HG02678 (cell line): ENCODE results near the gene FAM171A1.

ENCODE experiments used
- ATAC-seq: cut with Tn5 transposase; IDR thresholded peaks from one replicate; pipeline ENCODE4 v1.9.1; 2021; ENCODE audit warnings: mild to moderate bottlenecking, moderate library complexity; ENCODE audit not compliant: unreplicated experiment

Gene FAM171A1

GRCh38 chr10:15253951-15254807 lies 116.9 kb downstream of the FAM171A1 start:
- ATAC-seq: peak; percentile 29

- no peak for ATAC-seq
These were observed 118.7 kb downstream of the FAM171A1 start for GRCh38 chr10:15252396-15252795.

- no peak for ATAC-seq
These were observed 119.2 kb downstream of the FAM171A1 start for GRCh38 chr10:15251791-15252380.

- no peak for ATAC-seq
These were observed 125.6 kb downstream of the FAM171A1 start for GRCh38 chr10:15245530-15245929.

DNA sequence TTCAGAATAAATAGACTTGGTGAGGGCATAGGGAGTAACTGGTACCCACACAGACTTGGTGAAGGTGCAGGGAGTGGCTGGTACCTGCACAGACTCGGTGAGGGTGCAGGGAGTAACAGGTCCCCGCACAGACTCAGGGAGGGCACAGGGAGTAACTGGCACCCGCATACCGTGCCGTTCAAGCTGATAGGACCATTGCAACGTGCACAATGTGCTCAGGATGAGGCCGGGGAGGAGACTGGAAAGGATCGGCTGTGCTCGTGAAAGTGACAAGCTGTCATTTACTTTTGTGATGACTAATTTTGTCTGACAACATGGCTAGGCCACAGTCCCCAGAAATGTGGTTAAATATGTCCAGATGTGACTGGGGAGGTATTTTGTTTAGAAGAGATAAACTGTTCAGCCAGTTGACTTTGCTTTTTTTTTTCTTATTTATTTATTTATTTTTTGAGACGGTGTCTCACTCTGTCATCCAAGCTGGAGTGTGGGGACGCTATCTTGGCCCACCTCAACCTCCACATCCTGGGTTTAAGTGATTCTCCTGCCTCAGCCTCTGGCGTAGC lies 126.4 kb downstream of the FAM171A1 start:
- ATAC-seq: no peak

- ATAC-seq: no peak
These were observed 128.7 kb downstream of the FAM171A1 start for GRCh38 chr10:15242261-15242840.

DNA sequence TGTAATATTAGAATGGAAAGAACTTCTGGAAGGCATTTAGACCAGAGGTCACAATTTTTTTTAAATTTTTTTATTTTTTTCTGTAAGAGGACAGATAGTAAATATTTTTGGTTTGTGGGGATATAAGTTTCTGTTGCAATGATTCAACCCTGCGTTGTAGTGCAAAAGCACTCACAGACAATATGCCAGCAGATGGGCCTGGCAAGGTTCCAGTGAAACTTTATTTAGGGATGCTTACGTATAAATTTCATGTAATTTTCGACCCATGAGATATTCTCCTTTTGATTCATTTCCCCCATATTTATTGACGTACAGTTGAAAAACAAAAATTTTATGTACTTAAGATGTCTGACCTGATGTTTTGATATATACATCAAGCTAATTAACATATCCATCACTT lies 129.8 kb downstream of the FAM171A1 start:
- no peak for ATAC-seq

GRCh38 chr10:15238555-15239335 lies 132.3 kb downstream of the FAM171A1 start:
- ATAC-seq: no peak

GRCh38 chr10:15237351-15237750 lies 133.7 kb downstream of the FAM171A1 start:
- ATAC-seq: no peak

DNA sequence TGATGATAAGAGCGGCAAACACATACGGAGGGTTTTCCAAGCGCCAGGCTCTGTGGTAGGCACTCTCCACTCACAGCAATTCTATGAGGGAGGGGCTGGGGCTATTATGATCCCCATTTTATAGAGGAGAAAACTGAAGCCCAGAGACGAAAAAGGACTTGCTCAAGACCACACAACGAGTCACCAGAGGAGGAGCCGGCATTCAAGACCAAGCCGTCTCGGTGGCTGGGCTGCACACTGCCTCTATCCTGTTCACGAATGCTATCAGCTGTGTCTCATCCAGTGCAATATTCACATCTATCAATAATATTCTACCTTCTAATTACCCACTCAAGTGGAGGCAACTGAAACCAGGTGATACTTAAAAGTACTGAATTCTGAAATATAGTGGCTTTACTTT lies 134.7 kb downstream of the FAM171A1 start:
- no peak for ATAC-seq

DNA sequence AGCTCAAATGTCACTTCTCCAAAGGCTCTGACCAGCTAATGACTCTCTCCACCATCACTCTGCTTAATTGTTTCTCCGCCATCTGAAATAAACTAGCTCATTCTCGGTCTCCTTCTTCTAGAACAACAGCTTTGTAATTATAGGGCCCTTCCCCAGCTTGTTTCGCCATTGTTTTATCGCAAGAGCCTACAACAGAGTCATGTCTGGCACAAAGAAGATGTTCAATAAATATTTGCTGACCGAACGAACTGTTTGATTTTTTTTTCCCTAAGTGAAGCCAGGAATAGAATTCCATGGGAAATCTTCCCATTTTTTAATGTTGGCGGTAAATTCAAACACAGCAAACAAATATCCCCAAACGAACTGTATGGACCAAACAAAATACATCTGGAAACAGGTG lies 138.8 kb downstream of the FAM171A1 start:
- ATAC-seq: no peak

DNA sequence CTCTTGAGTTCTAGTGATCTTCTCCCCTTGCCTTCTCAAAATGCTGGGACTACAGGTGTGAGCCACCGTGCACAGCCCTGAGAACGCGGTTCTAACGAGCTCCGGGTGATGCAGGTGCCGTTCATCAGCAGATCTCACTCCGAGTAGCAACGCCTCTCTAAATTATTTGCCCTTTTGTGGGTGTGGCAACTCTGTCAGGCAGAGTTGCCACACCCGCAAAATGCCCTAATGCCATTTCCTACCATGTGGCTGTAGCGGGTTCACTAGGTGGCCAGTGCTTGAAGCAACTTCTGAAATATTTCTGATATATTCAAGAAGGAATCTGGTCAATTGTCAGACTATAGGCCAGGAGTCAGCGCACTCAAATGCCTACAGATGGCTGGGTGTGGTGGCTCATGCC lies 139.7 kb downstream of the FAM171A1 start:
- ATAC-seq: no peak

GRCh38 chr10:15230257-15230656 lies 140.8 kb downstream of the FAM171A1 start:
- ATAC-seq: no peak

GRCh38 chr10:15229268-15229667 lies 141.8 kb downstream of the FAM171A1 start:
- ATAC-seq: no peak

DNA sequence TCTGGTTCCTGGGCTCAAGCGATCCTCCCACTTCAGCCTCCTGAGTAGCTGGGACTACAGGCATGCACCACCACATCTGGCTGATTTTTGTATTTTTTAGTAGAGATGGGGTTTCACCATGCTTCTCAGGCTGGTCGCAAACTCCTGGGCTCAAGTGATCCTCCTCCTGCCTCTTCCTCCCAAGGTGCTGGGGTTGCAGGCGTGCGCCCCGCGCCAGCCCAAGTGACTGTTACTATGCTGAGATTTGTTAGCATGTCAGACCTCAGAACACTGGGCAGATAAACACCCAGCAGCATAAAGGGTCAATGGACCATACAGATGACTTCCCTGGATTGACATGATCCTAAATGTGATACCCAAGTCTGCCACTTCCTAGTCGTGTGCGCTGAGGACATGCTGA lies 142.7 kb downstream of the FAM171A1 start:
- ATAC-seq: no peak

- ATAC-seq: no peak
These were observed 143.3 kb downstream of the FAM171A1 start for GRCh38 chr10:15227611-15228372.

GRCh38 chr10:15225511-15225910 lies 145.6 kb downstream of the FAM171A1 start:
- ATAC-seq: no peak

GRCh38 chr10:15224948-15225347 lies 146.1 kb downstream of the FAM171A1 start:
- ATAC-seq: no peak

DNA sequence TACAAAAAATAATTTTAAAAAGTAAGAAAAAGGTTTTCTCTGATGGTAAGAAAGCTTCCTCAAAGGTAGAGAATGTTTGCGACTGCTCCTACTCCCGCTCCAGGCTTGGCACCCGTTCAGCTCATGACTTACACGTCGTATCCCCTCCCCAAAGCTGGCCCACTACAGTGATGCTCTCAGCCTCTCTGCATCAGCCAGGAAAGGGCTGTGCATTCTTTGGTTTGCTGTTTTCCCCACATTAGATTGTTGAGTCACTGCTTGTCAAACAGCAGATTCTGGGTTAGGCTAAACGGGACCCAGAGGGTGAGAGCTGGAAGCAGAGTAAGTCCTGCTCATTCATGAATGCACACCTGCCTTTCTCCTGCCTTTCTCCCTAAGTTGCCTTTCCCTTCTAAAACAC lies 147.9 kb downstream of the FAM171A1 start:
- no peak for ATAC-seq

DNA sequence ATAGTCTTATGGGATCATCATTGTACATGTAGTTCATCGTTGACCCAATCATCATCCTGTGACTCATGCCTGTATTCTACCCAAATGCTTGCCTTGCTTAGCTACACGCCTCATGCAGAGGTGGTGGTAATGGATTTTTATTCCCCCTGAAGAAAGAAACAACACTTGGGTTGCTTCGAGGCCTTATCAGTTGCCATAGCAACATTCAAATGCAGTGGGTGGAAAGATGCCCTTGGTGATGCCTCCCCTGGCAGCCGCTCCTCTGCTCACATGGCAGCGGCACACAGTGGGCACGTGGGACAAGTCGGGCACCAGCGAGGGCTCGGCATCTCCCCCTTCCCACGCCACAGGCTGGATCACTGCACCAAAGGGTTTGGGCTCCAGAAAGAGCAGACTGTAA lies 148.6 kb downstream of the FAM171A1 start:
- ATAC-seq: no peak
